ENCODE results near the gene SRSF7.

SRSF7 gene

GRCh38 chr2:38700113-38700785, 50.9 kb downstream of the SRSF7 start:
- no peak for DNase-seq

GRCh38 chr2:38698467-38699003, 52.6 kb downstream of the SRSF7 start:
- DNase-seq, result no peak

- no peak for DNase-seq
Measured at GRCh38 chr2:38697116-38697840, 53.9 kb downstream of the SRSF7 start.

All from SHP77 treated with DMSO at 0.1 percent for 48 hours (cell line).